ENCODE data around the gene MEGF6.

The MEGF6 gene

DNA sequence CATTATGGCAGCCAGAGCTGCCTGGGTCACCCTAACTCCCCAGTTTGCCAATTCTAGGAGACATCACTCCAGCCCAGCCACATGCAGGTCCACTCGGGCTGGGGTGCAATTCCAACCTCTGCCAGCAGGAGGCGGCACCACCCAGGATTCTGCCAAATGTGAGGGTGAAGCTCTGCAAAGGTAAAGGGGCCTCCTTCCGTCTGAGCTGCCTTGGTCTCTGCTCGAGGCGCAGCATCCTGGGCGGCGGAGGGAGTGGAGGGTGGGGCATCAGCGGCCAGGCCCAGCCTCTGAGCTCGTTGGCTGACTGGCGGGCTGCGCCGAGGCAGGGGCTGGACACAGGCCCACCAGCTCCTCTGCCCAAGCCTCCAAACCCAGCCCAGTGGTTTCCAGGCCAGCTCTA lies 93.1 kb downstream of the MEGF6 start:
- no peak for DNase-seq

DNA sequence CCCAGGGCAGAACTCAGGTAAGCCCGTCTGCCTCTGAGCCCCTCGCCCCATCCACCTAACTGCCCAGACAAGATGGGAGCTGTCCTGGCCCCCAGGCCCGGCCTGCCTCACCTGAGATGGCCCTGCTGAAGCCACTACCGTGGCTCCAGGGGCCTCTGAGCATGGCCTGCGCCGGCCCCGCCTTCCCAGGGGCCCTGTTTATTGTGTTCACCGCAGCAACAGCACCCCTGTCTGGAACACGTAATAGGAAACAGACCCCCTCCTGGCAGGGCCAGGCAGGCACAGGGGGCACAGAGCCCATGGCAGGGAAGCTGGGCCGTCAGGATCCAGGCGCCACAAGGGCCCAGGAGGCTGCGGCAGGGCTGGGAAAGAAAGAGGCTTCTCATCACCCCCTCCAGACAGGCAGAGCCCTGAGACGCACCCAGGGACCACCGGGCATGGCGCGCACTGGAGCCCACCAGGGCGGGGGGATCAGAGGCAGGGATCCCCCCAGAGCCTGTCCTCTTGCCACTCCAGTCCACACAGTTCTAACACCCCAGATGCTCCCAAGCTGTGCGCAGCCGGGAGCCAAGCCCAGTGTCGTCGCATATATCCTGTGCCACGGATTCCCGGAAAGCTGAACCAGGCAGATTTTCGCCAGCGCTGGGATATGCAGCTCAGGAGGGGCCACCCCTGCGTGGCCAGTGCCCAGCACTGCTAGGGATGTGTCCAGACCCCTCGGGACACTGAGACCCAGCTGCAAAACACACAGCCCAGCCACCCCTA lies 94.2 kb downstream of the MEGF6 start:
- DNase-seq = no peak

DNA sequence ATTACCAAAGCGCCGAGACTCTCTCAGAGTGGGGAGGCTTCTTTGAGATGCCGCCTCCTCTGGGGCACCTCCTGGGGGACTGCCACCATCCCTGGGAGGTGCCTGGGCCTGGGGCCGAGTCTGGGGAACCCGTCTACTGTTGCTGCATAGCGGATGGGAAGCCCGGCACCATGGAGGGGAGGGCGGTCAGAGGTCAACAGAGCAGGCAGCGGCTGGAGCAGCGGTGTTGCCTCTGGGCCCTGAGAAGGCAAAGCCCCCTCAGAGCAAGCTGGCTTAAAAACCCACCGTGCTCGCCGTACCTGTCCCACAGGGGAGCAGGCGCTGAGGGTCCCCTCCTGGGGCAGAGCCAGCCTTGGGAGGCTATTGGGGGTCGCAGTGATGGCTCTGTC lies 94.8 kb downstream of the MEGF6 start:
- no peak for DNase-seq

DNA sequence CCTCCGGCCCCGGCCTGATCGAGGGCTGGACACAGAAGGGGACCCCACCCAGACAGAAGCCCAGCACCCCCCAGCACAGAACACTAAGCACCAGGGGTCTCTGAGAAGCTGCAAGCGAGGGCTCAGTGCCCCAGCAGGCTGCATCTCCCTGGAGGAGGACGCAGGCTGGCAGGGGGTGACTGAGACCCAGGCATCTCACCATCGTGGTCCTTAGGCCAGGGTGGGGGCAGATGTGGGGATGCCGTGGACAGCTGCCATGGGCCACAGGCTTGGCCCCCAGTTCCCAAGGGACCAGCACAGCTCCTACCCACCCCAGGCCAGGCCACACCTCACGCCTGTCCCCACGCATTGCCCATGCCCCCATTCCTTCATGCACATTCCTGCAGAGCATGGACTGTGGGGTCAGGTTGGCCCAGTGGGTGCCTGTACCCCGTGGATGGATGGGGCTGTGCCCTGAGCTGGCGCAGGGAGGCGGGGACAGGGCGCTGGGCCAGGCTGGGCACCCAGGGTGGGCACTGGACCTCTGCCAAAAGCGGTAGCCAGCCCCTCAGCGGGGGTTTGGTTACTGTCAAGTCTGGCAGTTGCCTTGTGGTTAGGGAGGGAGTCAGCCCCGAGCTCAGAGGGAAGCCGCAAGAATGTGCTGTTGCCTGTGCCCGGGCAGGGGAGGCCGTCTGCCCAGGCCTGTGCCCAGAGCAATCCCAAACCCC lies 95.4 kb downstream of the MEGF6 start:
- DNase-seq = no peak

DNA sequence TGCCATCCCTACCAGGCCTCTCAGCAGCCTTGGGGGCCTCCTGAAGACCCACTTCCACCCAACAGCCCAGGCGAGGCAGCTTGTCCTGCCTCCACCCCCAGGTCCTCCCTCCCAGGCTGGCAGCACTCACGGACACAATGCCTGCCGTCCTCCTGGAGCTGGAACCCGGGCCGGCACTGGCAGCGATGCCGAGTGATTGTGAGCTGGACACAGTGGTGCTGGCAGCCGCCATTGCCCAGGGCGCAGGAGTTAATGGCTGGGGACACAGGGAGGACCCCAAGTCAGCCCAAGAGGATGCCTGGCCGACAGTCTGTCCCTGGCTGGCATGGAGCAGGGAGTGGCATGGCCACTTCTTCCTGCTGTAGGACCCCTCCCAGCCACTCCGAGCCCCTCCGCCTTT lies 96.0 kb downstream of the MEGF6 start:
- no peak for DNase-seq

DNA sequence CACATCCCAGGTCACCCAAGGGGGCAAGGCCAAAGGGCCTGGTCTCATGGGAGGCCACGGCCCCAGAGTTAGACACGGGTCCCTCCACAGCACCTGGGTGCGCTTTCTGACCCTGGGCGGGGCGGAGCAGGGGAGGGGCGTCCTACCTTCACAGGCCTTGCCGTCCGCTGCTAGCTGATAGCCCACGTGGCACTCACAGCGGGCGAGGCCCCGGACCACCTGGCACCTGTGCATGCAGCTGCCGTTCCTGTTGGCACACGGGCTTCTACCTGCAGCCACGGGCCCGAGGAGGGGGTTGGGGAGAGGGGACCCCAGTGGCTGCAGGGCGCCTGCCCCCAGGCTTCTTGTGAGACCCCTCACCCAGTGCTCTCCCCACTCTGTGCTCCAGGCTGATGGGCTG lies 96.9 kb downstream of the MEGF6 start:
- DNase-seq = no peak

DNA sequence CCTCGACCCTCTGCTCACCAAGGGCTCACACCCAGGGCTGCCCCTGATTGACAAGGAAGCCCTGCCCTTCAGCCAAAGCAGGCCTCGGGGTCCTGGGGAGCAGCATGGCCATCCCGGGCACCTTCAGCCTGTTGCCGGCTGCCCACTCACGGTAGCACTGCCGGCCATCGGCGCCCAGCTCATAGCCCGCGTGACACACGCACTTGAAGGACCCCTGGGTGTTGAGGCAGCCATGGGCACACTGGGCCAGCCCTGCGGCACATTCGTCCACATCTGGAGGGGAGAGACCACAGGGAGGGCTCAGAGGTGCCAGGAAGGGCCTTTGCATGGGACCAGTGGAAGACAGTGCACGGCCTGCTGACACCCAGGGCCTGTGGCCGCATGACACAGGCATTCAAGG lies 99.5 kb downstream of the MEGF6 start:
- no peak for DNase-seq

DNA sequence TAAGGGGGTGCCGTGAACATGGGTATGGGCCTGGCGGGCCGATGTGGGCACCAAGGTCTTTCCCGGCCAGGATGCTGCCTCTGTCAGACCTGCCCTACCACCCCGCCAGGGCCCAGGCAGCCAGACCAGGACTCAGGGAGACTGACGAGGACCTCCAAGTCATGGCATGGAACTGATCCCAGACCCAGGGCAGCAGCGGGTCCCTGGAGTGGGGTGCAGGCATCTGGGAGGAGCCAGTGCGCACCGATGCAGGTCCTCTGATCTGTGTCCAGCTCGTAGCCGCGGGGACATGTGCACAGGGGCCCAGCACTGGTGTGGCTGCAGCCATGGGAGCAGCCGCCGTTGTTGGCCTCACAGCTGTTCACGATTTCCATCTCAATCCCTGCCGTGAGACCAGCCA lies 100.0 kb downstream of the MEGF6 start:
- DNase-seq = no peak

DNA sequence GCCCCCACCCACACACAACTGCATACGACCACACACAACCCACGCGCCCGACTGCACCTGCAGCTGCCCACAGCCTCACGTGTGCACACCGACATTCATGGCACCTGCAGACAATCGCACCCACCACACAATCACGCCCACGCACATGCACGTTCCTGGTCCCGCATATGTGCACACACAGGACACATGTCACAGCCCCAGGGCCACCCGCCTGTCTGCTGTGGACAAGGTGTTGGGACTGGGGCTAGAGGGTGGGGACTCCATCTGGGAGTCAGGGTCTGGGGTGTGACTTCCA lies 100.4 kb downstream of the MEGF6 start:
- DNase-seq = no peak

DNA sequence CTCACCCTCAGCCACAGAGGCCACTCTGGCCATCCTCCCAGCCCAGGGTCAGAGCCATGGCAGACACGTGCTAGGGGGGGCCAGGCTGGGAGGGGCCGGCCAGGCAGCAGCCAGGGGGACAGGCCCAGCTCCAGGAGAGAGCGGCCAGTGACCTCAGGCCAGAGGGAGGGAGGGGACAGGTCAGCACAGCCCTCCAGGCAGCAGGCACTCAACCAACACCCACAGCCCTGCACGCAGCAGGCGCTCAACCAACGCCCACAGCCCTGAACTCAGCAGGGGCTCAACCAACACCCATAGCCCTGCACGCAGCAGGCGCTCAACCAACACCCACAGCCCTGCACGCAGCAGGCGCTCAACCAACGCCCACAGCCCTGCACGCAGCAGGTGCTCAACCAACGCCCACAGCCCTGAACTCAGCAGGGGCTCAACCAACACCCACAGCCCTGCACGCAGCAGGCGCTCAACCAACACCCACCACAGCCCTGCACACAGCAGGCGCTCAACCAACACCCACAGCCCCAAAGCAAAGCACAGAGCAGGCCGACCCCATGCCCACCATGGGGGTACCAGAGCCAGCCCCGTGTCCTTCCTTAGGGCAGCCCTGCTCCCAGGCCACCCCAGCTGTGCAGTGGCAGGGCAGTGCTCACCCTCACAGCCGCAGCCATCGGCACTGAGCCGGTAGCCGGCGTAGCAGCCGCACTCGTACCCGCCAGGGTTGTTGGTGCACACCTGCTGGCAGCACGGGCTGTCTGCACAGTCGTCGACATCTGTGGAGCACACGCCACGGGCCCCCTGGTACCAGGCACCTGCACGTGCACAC lies 101.0 kb downstream of the MEGF6 start:
- no peak for DNase-seq

DNA sequence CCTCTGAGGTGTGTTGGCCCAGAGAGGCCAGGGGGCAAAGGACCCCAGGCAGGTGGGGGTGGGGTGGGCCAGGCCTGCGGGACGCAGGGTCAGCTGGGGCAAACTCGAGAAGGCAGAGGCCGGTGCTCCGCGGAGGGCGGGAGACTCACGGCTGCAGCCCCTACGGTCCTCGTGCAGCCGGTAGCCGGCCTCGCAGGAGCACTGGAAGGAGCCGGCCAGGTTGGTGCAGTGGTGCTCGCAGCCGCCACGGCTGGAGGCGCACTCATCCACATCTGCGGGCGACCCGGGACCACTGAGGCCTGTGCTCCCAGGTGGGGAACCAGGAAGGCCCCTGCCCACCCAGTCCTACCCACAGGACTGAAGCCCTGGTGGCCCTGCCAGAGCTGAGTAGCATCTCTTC lies 101.6 kb downstream of the MEGF6 start:
- no peak for DNase-seq

DNA sequence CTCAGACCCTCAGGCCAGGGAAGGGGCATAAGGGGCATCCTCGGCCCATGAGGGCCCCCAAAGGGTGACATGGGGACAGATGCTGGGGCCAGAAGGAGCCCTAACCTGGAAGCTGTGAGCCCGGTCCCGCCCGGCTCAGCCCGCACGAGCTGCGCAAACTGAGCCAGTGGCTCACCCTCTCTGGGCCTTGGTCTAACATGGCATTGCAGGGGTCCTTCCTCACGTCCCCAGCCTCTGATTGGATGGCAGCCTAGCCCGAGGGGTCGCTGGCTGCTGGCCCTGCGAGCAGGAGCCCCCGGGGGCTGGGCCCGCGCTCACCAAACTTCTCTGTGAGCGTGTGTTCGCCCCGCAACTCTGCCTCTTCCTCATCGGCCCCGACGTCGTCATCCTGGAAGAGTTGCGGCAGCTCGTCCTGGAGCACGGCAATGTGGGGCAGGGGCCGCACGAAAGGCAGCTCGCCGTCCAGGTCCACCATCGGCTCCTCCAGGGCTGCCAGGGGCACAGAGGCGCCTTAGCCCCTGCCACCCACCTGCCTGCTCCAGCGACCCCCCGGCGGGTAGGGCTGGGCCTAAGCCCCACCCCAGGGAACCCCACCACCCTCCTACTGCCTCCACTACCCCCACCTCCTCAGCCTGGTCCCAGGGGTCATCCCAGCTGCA lies 102.4 kb downstream of the MEGF6 start:
- DNase-seq = no peak

DNA sequence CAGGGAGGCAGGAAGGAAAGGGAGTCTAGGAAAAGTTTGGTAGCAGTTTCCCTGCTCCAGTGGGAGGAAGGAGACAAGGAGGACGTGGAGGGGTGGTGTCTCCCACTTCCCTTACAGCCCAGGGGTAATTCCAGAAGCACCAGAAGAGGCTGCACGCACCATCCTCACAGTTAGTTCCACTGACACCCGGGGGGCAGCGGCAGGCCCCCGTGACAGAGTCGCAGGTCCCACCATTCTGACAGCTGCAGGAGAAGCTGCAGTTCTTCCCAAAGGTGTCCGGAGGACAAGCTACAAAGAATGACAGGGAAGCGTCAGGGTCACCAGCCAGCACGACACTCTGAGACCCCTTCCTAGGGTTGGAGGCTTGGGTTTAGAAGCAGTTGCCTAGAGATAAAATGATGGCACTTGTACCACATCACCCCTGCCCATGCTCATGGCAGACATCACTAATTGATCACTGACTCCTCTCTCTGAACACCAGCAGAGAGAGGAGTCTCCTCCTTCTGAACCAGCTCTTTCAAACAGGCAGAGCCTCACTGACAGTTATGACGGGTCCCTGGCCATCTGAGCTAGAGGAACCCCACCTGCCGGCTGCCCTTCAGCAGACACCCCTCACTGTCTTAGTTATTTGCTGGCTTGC lies 103.6 kb downstream of the MEGF6 start:
- no peak for DNase-seq

DNA sequence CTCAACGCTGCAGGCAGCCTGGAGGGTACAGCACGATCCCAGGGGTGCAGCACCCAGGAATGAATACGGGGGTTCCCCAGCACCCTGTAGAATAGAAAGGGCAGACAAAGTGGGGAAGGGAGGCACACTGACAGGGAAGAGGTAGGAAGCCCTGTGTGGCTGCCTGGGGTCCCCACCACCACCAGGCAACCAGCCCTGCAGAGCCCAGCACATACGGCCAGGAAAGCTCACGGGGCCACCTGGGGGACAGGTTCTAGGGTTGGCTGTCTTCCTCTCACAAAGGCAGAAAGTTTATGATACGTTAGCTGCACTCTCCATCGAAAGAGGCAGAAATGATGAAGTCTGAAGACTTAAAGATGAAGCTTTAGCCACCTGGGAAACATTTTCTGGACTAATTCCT lies 104.4 kb downstream of the MEGF6 start:
- no peak for DNase-seq

DNA sequence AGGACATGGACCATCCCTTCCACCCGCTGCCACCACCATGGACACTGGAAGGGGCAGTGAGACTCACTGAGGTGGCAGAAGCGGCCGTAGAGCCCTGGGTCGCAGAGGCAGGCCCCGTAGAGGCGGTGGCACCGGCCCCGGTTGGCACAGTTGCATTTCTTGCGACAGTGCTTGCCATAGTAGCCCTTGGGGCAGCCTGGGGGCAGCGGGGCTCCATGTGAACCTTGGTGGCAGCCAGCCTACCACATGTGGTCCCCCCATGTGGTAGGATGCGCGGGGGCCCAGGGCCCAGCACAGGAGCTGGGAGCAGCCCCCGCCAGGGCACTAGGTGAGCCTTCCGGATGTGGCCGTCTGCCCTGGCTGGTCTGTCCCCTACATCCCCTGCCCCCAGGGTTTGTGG lies 105.3 kb downstream of the MEGF6 start:
- no peak for DNase-seq

DNA sequence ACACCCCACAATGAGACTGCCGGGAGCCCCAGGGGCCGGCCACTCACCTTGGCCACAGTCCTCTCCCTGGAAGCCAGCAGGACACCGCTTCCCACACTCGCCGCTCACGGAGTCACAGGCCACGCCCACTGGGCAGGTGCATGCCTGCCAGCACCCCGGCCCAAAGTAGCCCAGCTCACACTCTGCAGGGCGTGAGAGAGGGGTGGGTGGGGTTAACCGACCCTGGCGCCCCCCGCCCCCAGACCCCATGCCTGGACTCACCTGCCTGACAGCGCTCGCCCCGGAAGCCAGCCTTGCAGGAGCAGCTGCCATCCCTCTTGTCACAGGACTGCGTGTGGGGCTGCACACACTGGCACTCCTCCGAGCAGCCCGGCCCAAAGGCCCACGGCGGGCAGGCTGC lies 106.1 kb downstream of the MEGF6 start:
- DNase-seq = no peak

DNA sequence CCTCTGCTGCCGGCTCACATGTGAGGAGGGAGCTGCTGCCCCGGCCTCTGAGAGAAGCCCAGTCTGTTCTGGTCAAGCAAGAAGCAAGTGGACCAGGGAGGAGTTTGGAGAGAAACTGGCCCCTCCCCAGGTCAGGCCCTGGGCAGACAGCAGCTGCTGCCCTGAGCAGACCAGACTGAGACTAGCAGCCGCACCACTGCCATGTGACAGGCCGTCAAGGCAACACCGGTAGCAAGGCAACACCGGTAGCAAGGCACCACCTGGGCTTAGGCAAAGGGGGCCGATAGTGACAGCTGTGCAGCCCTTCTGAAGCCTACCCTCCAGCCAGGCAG lies 106.5 kb downstream of the MEGF6 start:
- no peak for DNase-seq

DNA sequence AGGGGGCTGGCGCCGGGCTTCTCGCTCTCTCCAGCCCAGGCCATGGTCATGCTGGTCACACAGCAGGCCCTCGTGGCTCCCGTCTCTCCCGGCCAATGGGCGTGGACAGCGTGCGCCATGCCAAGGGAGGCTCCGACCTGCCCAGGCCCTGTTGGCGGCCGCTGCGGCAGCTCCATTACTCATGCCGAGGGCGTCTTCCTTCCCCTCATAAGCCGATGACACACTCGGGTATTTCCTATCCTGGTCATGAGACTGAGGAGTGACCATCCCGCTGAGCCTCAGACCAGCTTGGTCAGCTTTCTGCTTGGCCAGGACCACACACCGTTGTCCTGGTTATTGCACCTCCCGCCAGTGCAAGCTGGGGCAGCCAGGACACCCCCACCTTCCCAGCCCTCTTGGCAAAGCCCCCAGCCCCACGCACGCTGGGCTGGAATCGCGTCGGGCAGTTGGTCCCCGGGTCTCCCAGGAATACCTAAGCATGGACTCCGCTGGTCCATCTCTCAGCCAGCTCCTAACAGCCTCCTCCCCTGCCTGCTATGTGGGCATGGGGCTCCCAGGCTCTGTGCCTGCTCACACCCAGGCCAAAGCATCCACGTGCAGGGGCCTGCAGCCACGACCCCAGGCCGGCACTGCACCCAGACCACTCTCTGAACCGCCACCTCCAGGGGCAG lies 107.0 kb downstream of the MEGF6 start:
- DNase-seq = no peak

DNA sequence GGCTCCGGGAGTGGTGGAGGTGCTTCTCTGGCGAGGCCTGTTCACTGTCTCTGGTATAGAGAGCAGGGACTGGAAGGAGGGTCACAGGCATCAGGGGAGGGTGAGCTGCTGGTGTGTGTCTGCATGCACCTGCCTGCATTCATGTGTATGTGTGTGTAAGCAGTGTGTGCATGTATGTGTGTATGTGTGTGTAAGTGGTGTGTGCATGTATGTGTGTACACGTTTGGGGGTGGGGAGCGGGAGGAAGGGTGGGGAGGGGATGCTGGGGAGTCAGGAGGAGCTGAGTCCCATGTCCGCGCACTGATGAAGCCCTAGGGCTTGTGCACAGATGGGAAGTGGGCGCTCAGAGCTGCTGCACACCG lies 107.8 kb downstream of the MEGF6 start:
- no peak for DNase-seq

DNA sequence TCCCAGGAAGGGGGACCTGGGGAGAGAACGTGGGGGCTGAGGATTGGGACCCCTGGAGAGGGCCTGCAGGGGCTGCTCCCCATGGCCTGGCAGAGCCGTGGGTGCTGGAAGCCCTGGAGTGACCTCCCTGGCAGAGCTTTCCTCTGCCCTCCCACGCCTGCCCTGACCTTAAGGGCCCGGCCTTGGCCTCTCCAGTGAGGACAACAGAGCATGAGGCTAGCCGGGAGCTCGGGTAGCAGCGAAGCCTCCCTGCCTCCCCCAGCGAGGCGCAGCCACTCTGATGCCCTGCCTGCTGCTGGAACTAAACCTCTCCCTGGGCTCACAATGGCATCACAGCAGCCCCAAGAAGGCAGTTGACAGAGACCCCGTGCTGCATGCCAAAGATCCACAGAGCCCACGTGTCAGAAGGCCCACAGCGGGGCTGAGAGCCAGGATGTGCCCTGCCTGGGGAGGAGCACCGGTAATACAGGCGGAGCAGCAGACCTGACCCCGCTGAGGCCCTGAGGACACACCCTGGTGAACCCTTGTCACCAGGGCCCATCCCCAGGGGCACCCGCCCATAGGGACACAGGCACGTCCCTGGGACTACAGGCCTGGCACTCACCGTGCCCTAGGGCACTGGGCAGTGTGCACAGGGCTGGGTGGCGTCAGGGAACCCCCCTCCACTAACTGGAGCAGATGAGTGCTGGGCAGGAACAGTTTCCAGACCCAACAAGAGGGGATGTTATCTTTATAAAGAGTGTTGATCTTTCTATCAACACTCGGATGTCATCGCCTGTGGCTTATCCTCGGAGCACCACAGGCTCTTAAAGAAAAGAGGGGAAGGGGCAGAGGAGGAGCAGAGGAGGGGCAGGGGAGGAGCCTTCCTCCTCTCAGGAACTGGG lies 108.4 kb downstream of the MEGF6 start:
- DNase-seq = no peak

DNA sequence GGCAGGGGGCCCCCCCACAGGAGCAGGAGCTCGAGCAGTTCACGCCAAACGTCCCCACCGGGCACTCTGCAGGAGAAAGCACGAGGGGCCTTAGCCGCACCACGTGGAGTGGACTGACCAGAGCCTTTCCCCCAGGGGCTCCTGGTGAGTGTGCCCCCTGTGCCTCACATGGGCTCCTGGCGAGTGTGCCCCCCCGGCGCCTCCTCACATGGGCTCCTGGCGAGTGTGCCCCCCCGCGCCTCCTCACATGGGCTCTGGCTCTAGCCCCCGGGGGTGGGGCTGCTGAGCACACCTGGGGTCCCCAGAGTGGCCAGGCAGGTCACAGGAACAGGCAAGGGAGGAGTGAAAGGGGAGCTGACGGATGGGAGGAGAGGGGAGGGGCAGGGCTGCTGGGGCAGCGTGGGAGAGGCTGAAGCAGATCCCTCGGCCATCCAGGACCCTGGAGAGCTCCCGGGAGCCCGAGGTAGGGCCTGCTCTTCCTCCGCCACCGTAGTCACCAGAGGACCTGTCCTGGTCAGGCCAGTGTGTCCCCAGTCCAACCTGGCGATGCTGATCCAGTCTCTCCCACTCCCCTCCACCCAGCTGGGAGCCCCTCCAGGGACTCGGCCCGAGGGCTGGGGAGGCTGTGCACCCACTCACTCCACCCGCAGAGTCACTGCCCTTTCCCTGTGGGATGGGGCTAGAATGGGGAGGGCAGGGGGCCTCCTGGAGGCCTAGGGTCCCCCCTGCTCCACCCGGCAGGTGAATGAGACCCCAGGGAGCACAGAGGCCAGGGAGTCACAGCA lies 109.3 kb downstream of the MEGF6 start:
- peak in 4 of 5 donors; percentile 28 to 58 (median 42) for DNase-seq
